Measurements from ENCODE around the gene ZFAND3.

Gene ZFAND3

DNA sequence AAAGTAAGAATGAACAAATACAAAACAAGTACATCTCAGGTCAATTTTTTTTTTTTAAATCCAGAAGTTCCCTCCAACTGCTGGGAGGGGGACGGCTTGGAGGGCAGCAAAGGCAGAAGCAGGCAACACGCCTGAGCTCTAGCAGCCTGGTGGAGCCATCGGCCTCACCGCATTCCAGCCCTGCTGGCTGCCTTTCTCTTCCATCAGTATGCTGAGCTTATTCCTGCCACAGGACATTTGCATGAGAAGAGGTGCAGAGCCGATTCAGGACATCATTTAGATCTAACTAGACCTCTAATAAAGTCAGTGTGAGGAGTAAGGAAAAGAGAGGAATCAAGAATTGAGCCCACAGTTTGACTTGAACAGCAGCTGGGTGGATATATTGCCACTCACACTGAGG is 318.8 kb downstream of the ZFAND3 start:
- DNase-seq (ENCODE audit: low spot score): no peak
- in situ Hi-C loops (cut with MboI; ENCODE audit: low sequenced_read_pairs, unreplicated experiment): no loop called here
- TF ChIP-seq, protein P1, sequence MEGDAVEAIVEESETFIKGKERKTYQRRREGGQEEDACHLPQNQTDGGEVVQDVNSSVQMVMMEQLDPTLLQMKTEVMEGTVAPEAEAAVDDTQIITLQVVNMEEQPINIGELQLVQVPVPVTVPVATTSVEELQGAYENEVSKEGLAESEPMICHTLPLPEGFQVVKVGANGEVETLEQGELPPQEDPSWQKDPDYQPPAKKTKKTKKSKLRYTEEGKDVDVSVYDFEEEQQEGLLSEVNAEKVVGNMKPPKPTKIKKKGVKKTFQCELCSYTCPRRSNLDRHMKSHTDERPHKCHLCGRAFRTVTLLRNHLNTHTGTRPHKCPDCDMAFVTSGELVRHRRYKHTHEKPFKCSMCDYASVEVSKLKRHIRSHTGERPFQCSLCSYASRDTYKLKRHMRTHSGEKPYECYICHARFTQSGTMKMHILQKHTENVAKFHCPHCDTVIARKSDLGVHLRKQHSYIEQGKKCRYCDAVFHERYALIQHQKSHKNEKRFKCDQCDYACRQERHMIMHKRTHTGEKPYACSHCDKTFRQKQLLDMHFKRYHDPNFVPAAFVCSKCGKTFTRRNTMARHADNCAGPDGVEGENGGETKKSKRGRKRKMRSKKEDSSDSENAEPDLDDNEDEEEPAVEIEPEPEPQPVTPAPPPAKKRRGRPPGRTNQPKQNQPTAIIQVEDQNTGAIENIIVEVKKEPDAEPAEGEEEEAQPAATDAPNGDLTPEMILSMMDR (IDR thresholded peaks at IDR 0.05; ENCODE audit: borderline replicate concordance, control extremely low read depth, extremely low read depth, insufficient read depth, missing control alignments): no peak

GRCh38 chr6:38141085-38141484 is 321.6 kb downstream of the ZFAND3 start:
- in situ Hi-C loops (cut with MboI; ENCODE audit: low sequenced_read_pairs, unreplicated experiment): no loop called here
- DNase-seq (ENCODE audit: low spot score): no peak
- TF ChIP-seq, protein P1 (IDR thresholded peaks at IDR 0.05; ENCODE audit: borderline replicate concordance, control extremely low read depth, extremely low read depth, insufficient read depth, missing control alignments): no peak

DNA sequence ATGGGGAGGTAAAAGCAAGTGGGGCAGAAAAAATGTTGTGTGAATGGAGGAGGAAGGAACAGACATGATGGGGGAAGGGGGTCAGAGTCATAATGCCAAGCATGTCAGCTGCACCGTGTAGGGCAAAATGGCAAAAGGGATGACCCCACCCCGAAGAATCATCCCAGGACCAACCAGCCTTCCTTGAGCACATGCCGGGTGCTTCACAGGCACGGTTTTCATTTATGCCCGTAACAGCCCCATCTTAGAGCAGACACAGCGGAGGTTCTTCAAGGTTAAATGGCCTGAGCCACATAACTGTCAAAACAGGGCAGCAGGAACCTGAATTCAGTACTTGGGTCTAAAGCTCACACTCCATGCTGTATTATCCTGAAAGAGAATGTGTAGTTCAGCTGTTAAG is 322.2 kb downstream of the ZFAND3 start:
- in situ Hi-C loops (cut with MboI; ENCODE audit: low sequenced_read_pairs, unreplicated experiment): no loop called here
- DNase-seq (ENCODE audit: low spot score): no peak
- TF ChIP-seq, protein P1 (IDR thresholded peaks at IDR 0.05; ENCODE audit: borderline replicate concordance, control extremely low read depth, extremely low read depth, insufficient read depth, missing control alignments): no peak

DNA sequence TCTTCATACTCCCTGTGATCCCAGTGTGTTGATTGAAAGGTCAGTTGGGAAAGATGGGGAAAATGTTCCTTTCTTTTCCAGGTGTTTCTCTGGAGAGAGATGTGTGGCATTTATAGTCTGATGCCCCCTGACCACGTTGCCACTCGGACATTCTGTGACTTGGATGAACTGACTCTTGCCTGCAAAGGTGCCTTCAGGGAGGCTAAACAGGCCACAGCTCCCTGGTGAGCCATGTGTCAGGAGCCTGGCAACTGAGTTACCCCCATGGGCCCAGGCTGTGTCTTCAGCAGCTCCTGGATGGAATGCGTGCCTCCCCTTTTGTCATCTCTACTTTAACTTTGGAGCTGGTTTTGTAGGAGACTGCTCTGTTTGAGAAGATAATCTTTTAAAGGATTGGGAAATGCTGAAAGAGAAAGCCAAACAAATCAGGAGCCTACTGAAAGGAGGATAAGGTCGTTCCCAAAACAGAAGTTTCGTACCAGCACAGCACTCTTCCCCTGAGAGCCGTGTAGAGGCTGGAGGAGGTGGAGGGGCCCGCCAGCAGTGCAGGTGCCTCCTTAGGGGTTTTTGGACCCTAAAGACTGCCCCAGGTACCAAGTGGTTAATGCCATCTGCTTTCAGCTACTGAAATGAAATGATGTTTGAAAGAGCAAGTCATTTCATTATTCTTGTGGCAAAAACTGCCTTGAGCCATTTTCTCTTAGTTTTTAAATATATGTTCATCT is 322.8 kb downstream of the ZFAND3 start:
- no peak for DNase-seq (ENCODE audit: low spot score)
- TF ChIP-seq, protein P1 (IDR thresholded peaks at IDR 0.05; ENCODE audit: borderline replicate concordance, control extremely low read depth, extremely low read depth, insufficient read depth, missing control alignments): no peak
- in situ Hi-C loops (cut with MboI; ENCODE audit: low sequenced_read_pairs, unreplicated experiment): no loop called here

GRCh38 chr6:38143191-38144150 is 323.9 kb downstream of the ZFAND3 start:
- in situ Hi-C loops (cut with MboI; ENCODE audit: low sequenced_read_pairs, unreplicated experiment): no loop called here
- TF ChIP-seq, protein P1 (IDR thresholded peaks at IDR 0.05; ENCODE audit: borderline replicate concordance, control extremely low read depth, extremely low read depth, insufficient read depth, missing control alignments): no peak
- no peak for DNase-seq (ENCODE audit: low spot score)

DNA sequence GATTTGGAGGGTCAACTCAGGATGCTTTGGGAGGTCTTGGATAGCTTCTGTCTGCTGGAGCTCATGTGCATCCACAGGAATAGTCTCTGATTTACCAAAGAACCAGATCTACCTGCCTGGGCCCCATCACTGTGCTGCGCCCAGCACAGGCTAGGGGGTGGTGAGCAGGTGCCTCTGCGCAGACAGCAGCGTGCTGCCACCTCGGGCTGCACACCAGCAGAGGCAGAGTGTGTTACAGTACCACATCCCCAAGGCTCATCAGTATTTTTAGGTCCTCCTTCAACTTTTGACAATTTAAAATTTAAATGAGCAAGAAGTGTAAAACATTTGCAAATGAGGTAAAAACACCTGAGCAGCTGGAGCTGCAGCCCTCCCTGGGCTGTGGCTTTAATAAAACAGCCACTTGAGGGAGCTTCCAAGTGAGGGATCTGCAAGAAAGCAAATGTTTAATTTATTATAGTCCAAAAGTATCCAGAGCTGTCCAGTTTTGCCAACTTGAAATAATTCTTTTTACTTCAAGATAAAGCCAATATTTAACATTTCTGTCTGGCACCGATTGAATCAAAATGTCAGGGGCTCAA is 324.9 kb downstream of the ZFAND3 start:
- TF ChIP-seq, protein P1 (IDR thresholded peaks at IDR 0.05; ENCODE audit: borderline replicate concordance, control extremely low read depth, extremely low read depth, insufficient read depth, missing control alignments): no peak
- in situ Hi-C loops (cut with MboI; ENCODE audit: low sequenced_read_pairs, unreplicated experiment): no loop called here
- no peak for DNase-seq (ENCODE audit: low spot score)

Measured in GM13976 (cell line).